ENCODE measurements around the gene DEPDC5.

The DEPDC5 gene

GRCh38 chr22:31826443-31826842, 72.6 kb downstream of the DEPDC5 start:
- TF ChIP-seq EZH2 (IDR thresholded peaks at IDR 0.05; ENCODE audit: borderline replicate concordance, low read depth, low read length, severe bottlenecking) (no peak), CTCF (IDR thresholded peaks at IDR 0.05; ENCODE audit: borderline replicate concordance, extremely low read depth, low read length, poor library complexity, severe bottlenecking) (no peak)
- no peak overlapping the region for H3K4me2 ChIP-seq (ENCODE audit: insufficient read depth, low read length)
- no peak overlapping the region for H2AFZ ChIP-seq (ENCODE audit: low read depth, low read length)
- ATAC-seq (ENCODE audit: insufficient read depth, low read depth) (no peak), DNase-seq (no peak)
- 0 out of 2 replicates have a peak, but pooled peaks cover 2% of the 10 kb centered on the region for H4K20me1 ChIP-seq (ENCODE audit: insufficient read depth, low read length)
- H3K4me1 ChIP-seq (ENCODE audit: insufficient read depth, low read length), result no peaks in the 10 kb centered on the region
- H3K27me3 ChIP-seq (ENCODE audit: insufficient read depth, low read length, poor library complexity), result no peaks in the 10 kb centered on the region
- H3K4me3 ChIP-seq (ENCODE audit: low read depth in 1 of 2, low read length in 2 of 2), result no peak overlapping the region
- H3K36me3 ChIP-seq (ENCODE audit: insufficient read depth, low read length), result peaks cover 57% of the 10 kb centered on the region
- no peaks in the 10 kb centered on the region for H3K79me2 ChIP-seq (ENCODE audit: insufficient read depth, low read length)
- no peak overlapping the region for H3K9ac ChIP-seq (ENCODE audit: low read depth, low read length)
- H3K27ac ChIP-seq (ENCODE audit: low read length), result no peak overlapping the region
- H3K9me3 ChIP-seq (ENCODE audit: insufficient read depth, low read length, severe bottlenecking), result no peaks in the 10 kb centered on the region

- H3K4me2 ChIP-seq (ENCODE audit: insufficient read depth, low read length), result no peak overlapping the region
- ATAC-seq (ENCODE audit: insufficient read depth, low read depth) (no peak), DNase-seq (no peak)
- no peak overlapping the region for H3K4me3 ChIP-seq (ENCODE audit: low read depth in 1 of 2, low read length in 2 of 2)
- no peak overlapping the region for H3K9ac ChIP-seq (ENCODE audit: low read depth, low read length)
- peaks cover 36% of the 10 kb centered on the region; the same call in 1 of the 2 replicates for H3K36me3 ChIP-seq (ENCODE audit: insufficient read depth, low read length)
- H4K20me1 ChIP-seq (ENCODE audit: insufficient read depth, low read length), result no peaks in the 10 kb centered on the region
- no peaks in the 10 kb centered on the region for H3K4me1 ChIP-seq (ENCODE audit: insufficient read depth, low read length)
- TF ChIP-seq CTCF (IDR thresholded peaks at IDR 0.05; ENCODE audit: borderline replicate concordance, extremely low read depth, low read length, poor library complexity, severe bottlenecking) (no peak), EZH2 (IDR thresholded peaks at IDR 0.05; ENCODE audit: borderline replicate concordance, low read depth, low read length, severe bottlenecking) (no peak)
- H3K9me3 ChIP-seq (ENCODE audit: insufficient read depth, low read length, severe bottlenecking), result no peaks in the 10 kb centered on the region
- no peak overlapping the region for H3K27ac ChIP-seq (ENCODE audit: low read length)
- H2AFZ ChIP-seq (ENCODE audit: low read depth, low read length), result no peak overlapping the region
- H3K79me2 ChIP-seq (ENCODE audit: insufficient read depth, low read length), result no peaks in the 10 kb centered on the region
- H3K27me3 ChIP-seq (ENCODE audit: insufficient read depth, low read length, poor library complexity), result no peaks in the 10 kb centered on the region
Measured at GRCh38 chr22:31828739-31829138, 74.9 kb downstream of the DEPDC5 start.

GRCh38 chr22:31829505-31829904, 75.7 kb downstream of the DEPDC5 start:
- H3K4me3 ChIP-seq (ENCODE audit: low read depth in 1 of 2, low read length in 2 of 2), result no peak overlapping the region
- no peaks in the 10 kb centered on the region for H4K20me1 ChIP-seq (ENCODE audit: insufficient read depth, low read length)
- H3K4me2 ChIP-seq (ENCODE audit: insufficient read depth, low read length), result no peak overlapping the region
- H3K9ac ChIP-seq (ENCODE audit: low read depth, low read length), result no peak overlapping the region
- no peaks in the 10 kb centered on the region for H3K4me1 ChIP-seq (ENCODE audit: insufficient read depth, low read length)
- no peak overlapping the region for H3K27ac ChIP-seq (ENCODE audit: low read length)
- H3K36me3 ChIP-seq (ENCODE audit: insufficient read depth, low read length), result peaks cover 40% of the 10 kb centered on the region; the same call in 1 of the 2 replicates
- no peaks in the 10 kb centered on the region for H3K27me3 ChIP-seq (ENCODE audit: insufficient read depth, low read length, poor library complexity)
- ATAC-seq (ENCODE audit: insufficient read depth, low read depth) (no peak), DNase-seq (no peak)
- no peak overlapping the region for H2AFZ ChIP-seq (ENCODE audit: low read depth, low read length)
- TF ChIP-seq CTCF (IDR thresholded peaks at IDR 0.05; ENCODE audit: borderline replicate concordance, extremely low read depth, low read length, poor library complexity, severe bottlenecking), result no peak
- no peak for TF ChIP-seq EZH2 (IDR thresholded peaks at IDR 0.05; ENCODE audit: borderline replicate concordance, low read depth, low read length, severe bottlenecking)
- H3K9me3 ChIP-seq (ENCODE audit: insufficient read depth, low read length, severe bottlenecking), result no peaks in the 10 kb centered on the region
- no peaks in the 10 kb centered on the region for H3K79me2 ChIP-seq (ENCODE audit: insufficient read depth, low read length)

- no peak overlapping the region for H3K27ac ChIP-seq (ENCODE audit: low read length)
- peaks cover 42% of the 10 kb centered on the region; the same call in 1 of the 2 replicates for H3K36me3 ChIP-seq (ENCODE audit: insufficient read depth, low read length)
- no peaks in the 10 kb centered on the region for H3K4me1 ChIP-seq (ENCODE audit: insufficient read depth, low read length)
- H3K4me3 ChIP-seq (ENCODE audit: low read depth in 1 of 2, low read length in 2 of 2), result no peak overlapping the region
- H2AFZ ChIP-seq (ENCODE audit: low read depth, low read length), result no peak overlapping the region
- H3K9ac ChIP-seq (ENCODE audit: low read depth, low read length), result no peak overlapping the region
- H3K27me3 ChIP-seq (ENCODE audit: insufficient read depth, low read length, poor library complexity), result no peaks in the 10 kb centered on the region
- H3K79me2 ChIP-seq (ENCODE audit: insufficient read depth, low read length), result no peaks in the 10 kb centered on the region
- DNase-seq (no peak), ATAC-seq (ENCODE audit: insufficient read depth, low read depth) (no peak)
- H3K9me3 ChIP-seq (ENCODE audit: insufficient read depth, low read length, severe bottlenecking), result no peaks in the 10 kb centered on the region
- no peaks in the 10 kb centered on the region for H4K20me1 ChIP-seq (ENCODE audit: insufficient read depth, low read length)
- H3K4me2 ChIP-seq (ENCODE audit: insufficient read depth, low read length), result no peak overlapping the region
- TF ChIP-seq CTCF (IDR thresholded peaks at IDR 0.05; ENCODE audit: borderline replicate concordance, extremely low read depth, low read length, poor library complexity, severe bottlenecking), result no peak
- no peak for TF ChIP-seq EZH2 (IDR thresholded peaks at IDR 0.05; ENCODE audit: borderline replicate concordance, low read depth, low read length, severe bottlenecking)
Measured at GRCh38 chr22:31830721-31831070, 76.9 kb downstream of the DEPDC5 start.

All from DND-41 (cell line).